Mucosa of gallbladder (tissue), 1 donor: ENCODE data around the gene C1QTNF3. TPM values are rescaled to one million over a fixed set of nuclear protein-coding genes. Genes with fewer than 3 reads are reported as not detected.
A peak's percentile ranks its signal among the peaks of the same experiment; 100 is the strongest.
"Not testable (repeated sequence)": the region's sequence is repeated elsewhere in the genome, so short reads cannot be mapped to it uniquely, and the experiment has no call there.

Experiments
- DNase-seq: peaks from one replicate; pipeline ENCODE4 v3.0.0-alpha.2; 2020; ENCODE audit warnings: low spot score
- total RNA-seq: library from RNA; stranded (reverse); gene quantifications from one replicate; pipeline ENCODE4 v1.2.1, GENCODE V29; 2021
- donor health status: DM: no; HTN: no; CAD: no.

Gene C1QTNF3
- total RNA-seq, 1 donor from 2014 or later: 7.0 TPM

DNA sequence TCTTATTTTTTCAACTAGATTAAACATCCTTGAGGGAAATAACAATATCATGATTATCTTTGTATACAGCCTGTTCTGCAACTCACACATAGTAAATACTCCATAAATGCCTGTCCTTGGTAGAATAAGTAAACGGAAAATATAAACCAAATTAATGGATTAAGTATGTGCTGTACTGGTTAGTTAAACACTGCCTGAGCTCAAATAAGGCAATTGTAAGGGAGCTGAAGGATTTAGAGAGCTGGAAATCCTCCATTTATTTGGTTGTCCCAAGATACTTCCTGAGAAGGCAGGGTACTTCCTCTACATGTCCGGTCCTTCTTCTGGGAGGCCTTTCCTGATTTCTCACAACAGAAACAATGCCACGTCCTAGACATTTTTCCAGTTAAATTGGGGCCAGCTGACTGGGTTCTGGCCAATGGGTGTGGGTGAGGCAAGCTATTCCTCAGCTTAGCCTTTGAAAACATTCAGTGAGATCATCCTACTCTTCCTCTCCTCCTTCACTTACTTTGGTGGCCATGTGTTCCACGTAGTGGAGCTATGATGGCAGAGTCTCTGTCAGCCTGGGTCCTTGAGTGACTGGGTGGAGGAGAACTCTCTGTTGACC lies 8.5 kb upstream of the C1QTNF3 start:
- no peak for DNase-seq

DNA sequence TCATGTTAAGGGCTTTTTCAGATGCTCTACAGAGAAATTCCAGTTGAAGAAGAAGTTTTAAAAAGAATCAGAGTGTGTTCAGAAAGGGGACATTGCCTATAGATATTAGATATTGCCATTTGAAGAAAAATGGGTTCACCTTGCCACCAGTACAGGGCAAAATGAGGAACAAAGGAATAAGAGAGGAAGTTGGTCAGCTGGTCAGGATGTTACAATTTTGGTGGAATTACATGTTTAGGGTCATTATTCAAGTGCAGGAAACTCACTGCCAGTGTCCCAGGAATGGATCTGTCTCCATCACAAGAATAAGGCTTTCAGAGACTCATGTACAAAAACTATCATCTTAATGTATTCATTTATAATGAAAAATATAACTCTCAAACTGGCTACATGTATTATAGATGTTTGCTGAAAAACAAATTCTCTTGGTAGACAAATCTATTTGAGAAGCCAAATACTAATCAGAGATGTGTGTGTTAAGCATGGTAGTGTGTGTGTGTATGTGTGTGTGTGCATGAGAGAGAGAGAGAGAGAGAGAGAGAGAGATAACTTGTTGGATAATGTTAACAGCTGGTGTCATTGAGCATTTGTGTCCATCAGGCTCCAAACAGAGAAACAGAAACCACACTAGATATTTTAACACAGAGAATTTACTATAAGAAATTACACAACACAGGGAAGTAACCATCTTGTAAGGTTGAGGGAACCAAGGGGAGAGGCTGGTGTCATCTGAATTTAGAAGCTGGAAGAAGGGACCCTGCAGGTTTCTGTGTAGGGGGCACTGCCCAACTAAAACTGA lies 5.0 kb upstream of the C1QTNF3 start:
- DNase-seq: no peak

DNA sequence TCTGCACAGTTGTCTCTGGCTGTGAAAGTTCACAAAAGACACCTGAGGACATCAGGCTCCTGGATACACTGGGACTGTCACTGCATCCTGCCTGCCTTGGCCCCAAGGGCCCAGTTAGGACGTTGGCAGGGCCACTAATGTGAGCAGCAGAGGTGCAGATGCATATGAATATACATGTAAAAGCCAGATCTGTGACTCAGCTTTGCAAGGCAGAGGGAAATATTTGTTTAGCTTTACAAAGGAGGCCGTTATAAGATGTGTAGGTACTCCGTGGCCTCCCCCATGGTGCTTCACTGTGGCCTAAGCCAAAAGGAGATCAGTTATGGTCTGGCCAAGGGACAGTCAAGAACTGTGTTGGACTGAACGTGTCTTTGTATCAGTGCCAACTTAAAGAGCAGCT lies 4.1 kb upstream of the C1QTNF3 start:
- DNase-seq: no peak

DNA sequence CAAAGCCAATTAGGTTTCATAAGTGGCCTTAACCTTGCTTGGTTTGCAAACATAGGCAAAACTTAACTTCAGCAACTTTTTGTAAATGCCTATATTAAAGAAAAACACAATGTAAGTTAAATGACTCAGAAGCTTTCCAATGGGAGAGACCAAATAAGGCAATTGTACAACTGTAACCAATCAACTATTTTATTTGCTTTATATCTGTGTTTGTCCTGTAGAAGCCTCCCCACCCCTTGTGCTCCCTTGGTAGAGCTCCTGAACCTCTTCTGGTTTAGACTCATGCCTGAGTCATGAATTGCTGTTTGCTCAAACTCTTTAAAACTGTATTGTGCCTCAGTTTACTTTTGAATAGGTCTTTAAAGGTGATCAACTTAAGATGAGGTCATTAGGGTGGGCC lies 3.0 kb upstream of the C1QTNF3 start:
- no peak for DNase-seq

DNA sequence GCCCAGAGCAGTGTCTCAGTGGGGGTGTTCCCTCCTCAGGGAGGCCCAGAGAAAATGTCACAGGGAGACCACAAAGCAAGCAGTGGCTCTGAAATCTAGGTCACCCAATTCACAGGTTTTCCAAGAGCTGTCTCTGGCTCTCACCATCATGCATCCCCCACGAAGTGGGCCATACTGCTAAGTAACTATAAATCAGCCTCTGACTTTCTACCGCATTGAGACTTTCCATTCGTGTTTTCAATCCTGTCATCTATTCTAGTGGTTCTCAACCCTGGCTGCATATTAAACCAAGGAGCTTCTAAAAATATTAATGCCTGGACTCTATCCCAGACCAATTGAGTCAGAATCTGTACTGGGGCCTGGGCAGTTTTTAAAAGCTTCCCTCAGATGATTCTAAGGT lies 2.0 kb upstream of the C1QTNF3 start:
- DNase-seq: no peak

DNA sequence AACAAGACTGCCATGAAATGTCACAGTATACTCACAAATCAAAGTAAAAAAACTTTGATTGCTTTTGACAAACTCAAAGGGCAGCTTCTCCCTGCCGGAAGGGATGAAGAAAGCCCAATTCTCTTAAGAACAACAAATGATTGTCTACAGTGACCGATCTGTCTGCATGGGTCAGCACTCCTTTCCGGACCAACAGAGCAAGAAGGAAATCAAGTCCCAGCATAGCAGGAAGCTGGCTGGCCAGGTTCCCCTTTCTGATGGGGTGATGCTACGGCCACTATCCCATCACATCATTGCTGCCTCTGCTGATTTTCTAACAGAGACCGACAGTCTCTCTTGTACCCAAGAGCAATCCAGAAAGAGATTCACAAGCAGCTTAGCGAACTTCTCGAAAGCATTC lies 692 bp downstream of the C1QTNF3 start:
- DNase-seq: peak; percentile 19

DNA sequence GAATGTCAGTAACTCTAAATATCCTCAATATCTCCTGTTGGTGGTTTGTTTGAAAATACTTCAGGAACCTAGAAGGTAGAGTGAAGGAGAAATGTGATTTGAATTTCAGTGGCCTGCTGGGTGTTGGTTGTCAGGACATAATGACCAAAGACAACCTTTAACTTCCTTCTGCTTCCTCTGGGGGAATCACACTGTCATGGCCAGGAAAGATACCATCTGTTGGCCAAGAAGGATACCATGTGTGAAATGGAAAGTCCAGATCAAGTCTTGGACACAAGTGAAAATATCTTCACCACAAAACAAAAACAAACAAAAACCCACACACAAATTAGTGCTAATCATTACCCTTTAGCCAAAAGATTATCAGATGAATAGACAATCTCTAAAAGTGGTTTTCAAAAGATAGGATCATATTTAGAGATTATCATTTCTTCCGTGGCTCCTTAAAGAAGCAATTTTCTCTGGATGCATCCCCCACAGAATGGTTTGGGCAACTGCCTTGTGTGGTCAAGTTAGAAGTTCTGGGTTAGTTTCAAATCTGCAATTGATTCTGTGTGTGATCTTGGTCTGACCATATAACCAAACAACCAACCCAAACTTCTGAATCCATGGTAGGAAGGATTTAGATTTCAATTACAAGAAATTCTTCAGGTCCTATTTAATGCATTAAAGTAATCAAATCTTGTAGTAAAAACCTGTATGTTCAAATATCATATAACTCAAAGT lies 1.6 kb downstream of the C1QTNF3 start:
- no peak for DNase-seq

DNA sequence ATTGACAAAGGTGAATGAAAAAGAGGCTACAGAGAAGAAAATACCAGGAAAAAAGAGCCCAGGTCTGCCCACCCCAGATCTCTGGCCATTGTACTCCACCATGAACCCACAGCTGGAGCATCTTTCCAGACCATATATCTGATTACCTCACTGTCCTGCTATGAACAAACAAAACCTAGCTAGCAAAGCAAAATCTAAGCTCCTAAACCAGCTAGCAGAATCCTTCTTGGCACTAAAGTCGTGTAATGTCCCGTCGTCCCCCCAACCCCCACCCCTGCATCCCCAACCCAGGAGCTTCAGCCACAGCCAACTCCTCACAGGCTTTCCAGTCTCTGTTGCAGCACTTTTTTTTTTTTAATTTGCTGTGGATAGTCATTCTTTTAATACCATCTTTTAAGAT lies 2.5 kb downstream of the C1QTNF3 start:
- no peak for DNase-seq

DNA sequence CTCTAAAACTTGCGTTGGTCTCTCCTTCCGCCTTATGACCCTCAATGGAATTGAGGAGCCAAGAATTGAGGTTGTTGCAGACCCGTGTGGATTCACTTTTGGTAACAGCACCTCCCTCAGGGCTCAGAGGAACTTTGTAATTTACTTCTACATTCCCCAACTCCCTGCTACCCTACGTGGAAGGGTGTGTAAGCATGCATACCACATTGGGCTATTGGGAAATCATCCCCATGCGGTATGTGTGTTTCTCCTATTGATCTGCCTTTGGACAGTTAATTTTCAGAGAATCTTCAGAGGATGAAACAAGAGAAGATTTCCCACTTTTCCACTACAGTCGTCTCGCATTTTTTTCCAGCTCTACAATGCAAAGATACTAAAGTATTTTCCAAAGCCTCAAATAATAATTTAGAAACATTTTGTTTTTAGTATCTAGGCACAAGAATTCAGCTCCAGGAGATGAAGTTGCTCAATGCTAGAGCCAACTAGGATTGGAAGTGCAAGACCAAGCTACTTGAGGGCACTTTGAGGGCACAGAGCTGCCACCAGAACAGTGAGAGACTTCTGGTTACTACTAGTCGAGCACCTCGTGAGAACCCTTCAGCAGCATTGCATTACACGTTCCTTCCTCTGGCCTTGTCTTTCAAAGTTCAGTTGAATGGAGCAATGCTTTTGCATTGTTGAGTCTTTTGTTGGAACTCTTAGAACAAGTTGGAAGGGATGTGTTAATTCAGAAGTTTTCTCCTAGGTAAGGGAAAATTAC lies 3.4 kb downstream of the C1QTNF3 start:
- no peak for DNase-seq

DNA sequence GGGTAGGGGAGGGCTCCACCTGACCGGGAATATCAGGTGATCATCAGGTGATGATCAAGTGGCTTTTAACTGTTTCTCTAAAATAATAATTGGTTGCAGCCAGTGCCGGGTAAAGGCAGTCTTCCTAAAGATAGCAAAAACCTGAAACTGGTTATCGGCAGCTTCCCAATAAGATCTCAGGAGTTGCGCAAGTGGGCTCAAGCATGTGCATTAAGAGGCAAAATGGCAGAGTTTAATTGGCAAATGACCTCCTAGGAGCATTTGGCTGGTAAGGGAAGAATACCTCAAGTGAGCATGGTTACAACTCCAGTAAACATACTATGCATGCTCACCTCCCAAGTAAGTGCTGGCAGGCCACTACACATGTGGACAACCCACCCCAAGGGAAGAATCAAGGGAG lies 4.2 kb downstream of the C1QTNF3 start:
- no peak for DNase-seq

DNA sequence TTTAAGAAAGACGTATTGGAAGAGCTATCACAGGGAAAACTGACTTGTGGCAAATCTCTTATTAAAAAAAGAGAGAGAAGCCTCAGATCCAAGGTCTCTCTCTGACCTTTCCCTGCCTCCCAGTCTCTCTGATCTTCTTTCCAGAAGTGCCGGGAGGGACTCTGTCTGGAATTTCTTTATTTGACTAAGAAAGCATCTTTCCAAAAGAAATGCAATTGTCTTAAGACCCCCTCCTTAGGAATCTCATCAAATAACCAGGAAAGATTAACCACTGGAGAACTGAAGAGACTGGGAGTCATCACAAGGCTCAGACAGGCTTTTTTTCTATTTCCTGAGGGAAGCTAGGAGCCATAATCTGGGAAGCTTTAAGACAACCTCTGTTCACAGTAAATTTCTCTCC lies 4.6 kb downstream of the C1QTNF3 start:
- DNase-seq: no peak

DNA sequence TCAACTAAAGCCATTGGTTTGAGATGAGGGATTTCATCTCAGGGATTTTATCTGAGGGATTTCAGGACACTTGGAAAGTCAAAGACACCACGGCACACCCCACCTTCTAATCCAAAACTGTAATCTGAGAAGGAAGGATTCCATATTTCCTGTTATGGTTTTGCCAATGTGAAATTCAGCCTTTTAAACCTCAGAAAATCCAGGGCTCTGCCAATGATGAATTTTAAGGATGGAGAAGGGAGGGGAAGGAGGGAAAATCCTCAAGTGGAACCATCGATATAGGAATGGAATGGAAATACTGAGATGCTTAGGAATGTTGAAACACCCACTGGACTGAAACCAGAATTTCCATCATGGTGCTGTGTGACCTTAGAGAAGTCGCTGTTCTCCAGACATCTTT lies 5.3 kb downstream of the C1QTNF3 start:
- DNase-seq: no peak

DNA sequence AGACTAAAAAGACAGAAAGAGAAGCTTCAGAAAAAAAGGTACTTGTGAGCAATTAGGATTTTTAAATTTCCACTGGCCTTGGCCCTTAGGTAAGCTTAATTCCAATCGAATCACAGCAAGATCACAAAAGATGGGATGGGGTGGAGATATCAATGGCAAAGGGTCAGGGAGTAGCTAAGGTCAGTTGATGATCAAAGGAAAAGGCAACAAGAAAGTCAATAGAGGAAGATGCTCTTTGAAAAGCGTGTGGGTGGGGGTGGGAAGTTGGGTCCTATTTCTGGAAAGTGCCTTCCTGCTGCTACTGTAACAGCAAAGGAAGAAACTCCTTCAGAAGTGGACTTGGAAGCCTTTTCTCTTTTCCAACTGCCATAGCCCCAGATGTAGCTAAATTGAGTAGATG lies 7.3 kb downstream of the C1QTNF3 start:
- no peak for DNase-seq

DNA sequence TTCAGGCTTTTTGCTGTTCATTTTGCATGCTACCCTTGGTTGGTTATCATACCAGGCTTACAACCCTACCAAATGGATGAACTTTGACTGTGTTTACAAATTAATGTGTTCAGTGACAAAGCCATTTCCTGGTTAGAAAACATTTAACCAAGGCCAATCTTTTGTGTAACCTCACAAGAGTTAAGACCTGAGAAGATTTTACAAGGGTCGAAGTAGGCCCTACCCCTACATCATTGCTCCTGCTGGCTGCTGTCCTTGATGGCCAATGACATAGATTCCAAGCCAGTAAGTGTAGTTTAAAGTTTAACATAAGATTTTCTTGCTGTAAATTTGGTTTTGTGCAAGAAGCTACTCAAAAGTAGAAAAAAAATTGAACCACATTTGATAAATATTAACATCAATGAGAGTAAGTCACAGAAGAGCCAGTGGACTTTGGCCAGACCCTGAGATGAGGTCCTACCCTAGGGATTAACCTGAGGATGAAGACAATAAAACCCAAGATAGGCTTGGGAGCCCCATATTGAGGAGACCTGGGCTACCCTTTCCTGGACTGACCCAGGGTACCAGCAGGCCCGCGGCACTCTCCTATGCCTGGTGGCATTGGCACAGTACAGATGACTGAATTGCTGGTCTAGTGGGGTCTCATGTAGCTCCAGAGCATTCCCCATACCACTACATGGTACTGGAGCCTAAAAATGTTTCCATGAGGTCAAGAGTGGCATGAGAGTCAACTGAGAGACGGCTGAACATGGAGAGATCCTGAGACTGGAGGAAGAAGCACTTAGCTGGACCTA lies 8.3 kb downstream of the C1QTNF3 start:
- peak; percentile 28 for DNase-seq

DNA sequence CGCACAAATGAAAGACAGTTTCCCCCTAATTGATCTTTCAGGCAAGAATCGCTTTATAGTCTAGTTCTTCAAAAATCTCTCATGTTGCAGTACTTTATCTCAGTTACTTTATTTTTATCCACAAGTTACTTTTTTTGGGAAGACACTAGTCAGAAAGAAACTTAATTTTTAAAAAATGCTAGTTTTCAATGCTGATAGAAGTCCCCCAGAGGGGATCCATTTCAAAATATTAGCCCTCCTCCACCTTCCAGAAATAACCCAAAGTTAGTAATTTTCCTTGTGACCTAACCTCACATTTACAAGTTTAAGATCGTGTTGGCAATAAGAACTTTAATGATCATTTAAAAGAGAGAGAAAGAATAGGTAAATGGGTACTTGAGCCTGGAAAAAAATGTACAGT lies 11.0 kb downstream of the C1QTNF3 start:
- DNase-seq: no peak

DNA sequence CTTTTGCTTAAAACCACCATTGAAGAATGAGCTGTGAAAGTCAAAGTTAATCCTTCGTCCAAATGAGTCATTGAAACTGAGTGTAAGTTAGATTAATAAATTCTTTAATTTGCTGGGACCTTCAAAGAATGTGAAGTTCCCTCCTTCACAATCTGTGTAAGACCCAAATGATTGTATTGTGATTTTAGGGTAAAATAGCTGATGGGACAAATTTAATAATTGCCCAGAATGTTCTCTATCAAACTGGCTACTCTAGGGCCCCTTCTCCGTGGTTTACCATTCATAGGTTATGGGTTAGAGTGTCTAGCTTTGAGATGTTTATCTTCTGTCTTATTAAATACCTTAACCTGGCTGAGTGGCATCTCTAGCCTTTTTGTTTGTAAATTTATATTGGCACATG lies 11.9 kb downstream of the C1QTNF3 start:
- DNase-seq: no peak

DNA sequence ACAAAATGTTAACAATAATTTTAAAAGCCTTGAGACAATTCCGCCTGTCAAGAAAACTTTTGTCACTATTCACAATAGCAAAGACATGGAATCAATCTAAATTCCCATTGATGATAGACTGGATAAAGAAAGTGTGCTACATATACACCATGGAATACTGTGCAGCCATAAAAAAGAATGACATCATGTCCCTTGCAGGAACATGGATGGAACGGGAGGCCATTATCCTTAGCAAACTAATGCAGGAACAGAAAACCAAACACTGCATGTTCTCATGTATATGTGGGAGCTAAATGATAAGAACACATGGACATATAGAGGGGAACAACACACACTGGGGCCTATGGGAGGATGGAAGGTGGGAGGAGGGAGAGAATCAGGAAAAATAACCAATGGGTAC lies 12.4 kb downstream of the C1QTNF3 start:
- DNase-seq: not testable (repeated sequence)

DNA sequence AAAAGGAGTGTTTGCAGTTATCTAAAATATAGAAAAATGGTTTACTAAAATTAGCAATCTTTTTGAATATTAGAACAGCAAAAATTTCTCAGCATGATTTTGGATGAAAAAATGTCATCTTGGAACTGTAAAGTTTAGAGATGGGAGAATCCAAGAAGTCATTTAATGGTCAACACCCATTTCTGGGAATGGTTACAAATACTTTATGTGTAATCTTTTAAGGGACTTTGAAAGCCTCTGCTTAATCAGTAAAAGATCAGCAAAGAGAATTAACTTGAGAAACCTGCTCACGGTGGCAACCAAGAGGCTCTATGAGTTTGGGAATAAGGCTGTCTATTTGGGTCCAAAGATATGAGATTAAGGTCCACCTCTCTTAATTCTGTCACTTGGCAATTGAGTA lies 13.0 kb downstream of the C1QTNF3 start:
- no peak for DNase-seq

DNA sequence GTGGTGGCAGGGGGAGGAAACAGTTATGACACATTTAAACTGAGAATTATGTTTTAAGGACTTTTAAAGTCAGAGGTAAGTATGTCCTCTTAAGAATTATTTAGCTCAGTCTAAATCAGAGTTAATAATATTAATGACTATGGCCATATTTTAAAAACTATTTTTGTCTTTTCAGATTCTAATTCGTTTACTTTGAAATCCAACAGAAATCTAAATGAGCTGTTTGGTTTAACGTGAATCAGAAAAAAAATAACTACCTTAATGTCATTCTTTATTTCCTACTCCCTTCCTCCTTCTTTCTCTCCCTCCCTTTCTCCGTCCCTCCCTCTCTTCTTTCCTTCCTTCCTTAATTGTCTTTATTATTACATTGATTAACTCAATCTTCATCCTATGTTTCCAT lies 14.7 kb downstream of the C1QTNF3 start:
- no peak for DNase-seq

DNA sequence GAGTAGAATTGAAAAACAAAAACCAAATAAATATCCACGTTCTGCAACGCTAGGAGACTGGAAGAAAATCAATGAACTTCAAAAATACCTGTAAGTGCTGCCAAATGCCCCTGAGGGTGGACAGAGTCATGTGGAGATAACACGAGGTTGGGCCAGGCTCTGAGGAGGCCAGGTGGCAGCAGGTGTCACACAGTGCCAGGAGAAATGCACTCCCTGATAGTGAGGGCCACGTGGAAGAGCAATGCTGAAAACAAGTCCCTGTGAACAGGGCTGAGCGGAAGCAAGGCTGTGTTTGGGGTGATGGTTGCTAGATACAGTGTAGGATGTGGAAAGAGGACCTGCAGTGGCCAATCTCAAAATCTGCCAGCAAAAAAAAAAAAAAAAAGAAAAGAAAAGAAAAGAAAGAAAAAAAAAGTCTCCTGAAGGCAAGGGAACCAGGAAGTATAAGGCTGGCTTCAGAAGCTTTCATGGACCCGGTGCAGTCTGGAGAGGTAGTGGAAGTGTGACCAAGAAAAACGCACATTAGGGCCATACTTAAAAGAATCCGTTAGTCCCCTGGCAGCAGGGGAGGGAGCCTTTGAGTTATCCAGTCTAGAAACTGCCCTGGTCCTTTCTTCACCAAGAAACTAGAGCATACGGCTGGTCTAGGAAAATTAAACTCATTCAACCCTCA lies 16.8 kb downstream of the C1QTNF3 start:
- peak; percentile 91 for DNase-seq
